Keratinocyte (primary cell): ENCODE measurements around the gene PPP1R16B. TPM values are rescaled to one million over a fixed set of nuclear protein-coding genes. Genes with fewer than 3 reads are reported as not detected.

Source experiments
- DNase-seq: peaks from one replicate; pipeline ENCODE4 v3.0.0-alpha.2; 2011; ENCODE audit warnings: low read depth, missing footprints, low spot score
- FAIRE-seq: peaks from 2 replicates; lab custom pipeline; 2011; peaks lifted over from hg19 to GRCh38; lab: Jason Lieb, UNC
- H2AFZ ChIP-seq: 2 replicates; pipeline ENCODE4 v1.6.0; 2012; ENCODE audit warnings: low read length, control low read depth, inconsistent platforms; ENCODE audit not compliant: control insufficient read depth
- H3K27ac ChIP-seq: 2 replicates; pipeline ENCODE4 v1.5.1; 2011; ENCODE audit warnings: low read length; ENCODE audit not compliant: control insufficient read depth, insufficient read depth
- H3K27me3 ChIP-seq: 3 replicates; pipeline ENCODE4 v1.6.0; 2011; ENCODE audit warnings: low read length; ENCODE audit not compliant: control insufficient read depth, insufficient read depth; ENCODE audit errors: extremely low read depth
- H3K36me3 ChIP-seq, 2 experiments: 2 replicates in 1 of 2; 3 replicates in 1 of 2; pipeline ENCODE4 v1.5.1; 2011; ENCODE audit warnings: low read length in 2 of 2, mild to moderate bottlenecking in 1 of 2; ENCODE audit not compliant: control insufficient read depth in 2 of 2, insufficient read depth in 2 of 2; ENCODE audit errors: extremely low read depth in 1 of 2
- H3K4me1 ChIP-seq: 3 replicates; pipeline ENCODE4 v1.5.1; 2011; ENCODE audit warnings: low read length; ENCODE audit not compliant: control insufficient read depth, insufficient read depth; ENCODE audit errors: extremely low read depth
- H3K4me2 ChIP-seq: 3 replicates; pipeline ENCODE4 v1.6.0; 2011; ENCODE audit warnings: low read depth, low read length; ENCODE audit not compliant: control insufficient read depth, insufficient read depth; ENCODE audit errors: extremely low read depth
- H3K4me3 ChIP-seq, 3 experiments: fragments of 200-600 bp in 1 of 3; sonication (generic) in 1 of 3; 2 replicates in 2 of 3; 3 replicates in 1 of 3; pipeline ENCODE4 v1.5.1; 2011 to 2016; ENCODE audit warnings: low read length in 3 of 3, mild to moderate bottlenecking in 3 of 3, control low read depth in 2 of 3, inconsistent platforms in 1 of 3, low read depth in 1 of 3, mixed read lengths in 1 of 3, mixed run types in 1 of 3, moderate library complexity in 1 of 3; ENCODE audit not compliant: control insufficient read depth in 2 of 3, insufficient read depth in 2 of 3; ENCODE audit errors: extremely low read depth in 1 of 3
- H3K79me2 ChIP-seq: 2 replicates; pipeline ENCODE4 v1.6.0; 2012; ENCODE audit warnings: low read length; ENCODE audit not compliant: control insufficient read depth, insufficient read depth
- H3K9ac ChIP-seq: 3 replicates; pipeline ENCODE4 v1.6.0; 2011; ENCODE audit warnings: low read length; ENCODE audit not compliant: control insufficient read depth, insufficient read depth; ENCODE audit errors: extremely low read depth
- H3K9me1 ChIP-seq: 3 replicates; pipeline ENCODE4 v1.6.0; 2011; ENCODE audit warnings: low read length; ENCODE audit not compliant: control insufficient read depth, insufficient read depth; ENCODE audit errors: extremely low read depth
- H3K9me3 ChIP-seq: 2 replicates; pipeline ENCODE4 v1.5.1; 2012; ENCODE audit warnings: low read depth, low read length; ENCODE audit not compliant: control insufficient read depth
- H4K20me1 ChIP-seq: 3 replicates; pipeline ENCODE4 v1.6.0; 2011; ENCODE audit warnings: low read length; ENCODE audit not compliant: control insufficient read depth, insufficient read depth; ENCODE audit errors: extremely low read depth
- EZH2 ChIP-seq: IDR thresholded peaks from one replicate; pipeline ENCODE4 v1.6.1; 2012; ENCODE audit warnings: inconsistent platforms, mild to moderate bottlenecking, low read length, moderate library complexity
- dilution Hi-C: fragments of 300-500 bp; cut with MboI; formaldehyde crosslinking; loops from one replicate; pipeline ENCODE4 v1.7.0; 2020; ENCODE audit warnings: low sequenced_read_pairs; ENCODE audit not compliant: extremely low pct_ligation_motif_present
- polyA plus RNA-seq, 5 experiments: library from polyadenylated mRNA; depleted of rRNA in 3 of 5; stranded (reverse) in 3 of 5; stranded (forward) in 1 of 5; unstranded in 1 of 5; fragments of >200 nt; gene quantifications; 1 replicate in 1 of 5; 2 replicates in 3 of 5; 3 replicates in 1 of 5; pipeline versions ENCODE4 v1.2.1 to v1.2.3, GENCODE V29; 2011 to 2012; ENCODE audit warnings: missing spikeins in 2 of 5, low read depth in 1 of 5, low replicate concordance in 1 of 5
- TF ChIP-seq, protein P1 (sequence below), 3 experiments: IDR thresholded peaks in 1 of 3; conservative IDR thresholded peaks in 1 of 3; optimal IDR thresholded peaks in 1 of 3; 2 replicates in 2 of 3; 3 replicates in 1 of 3; pipeline versions ENCODE3 to v1.5.1; 2011; ENCODE audit warnings: low read length in 3 of 3, mild to moderate bottlenecking in 3 of 3, moderate library complexity in 2 of 3, control low read depth in 1 of 3, inconsistent platforms in 1 of 3; ENCODE audit not compliant: insufficient read depth in 2 of 3; ENCODE audit errors: extremely low read depth in 1 of 3

Gene PPP1R16B
- polyA plus RNA-seq, 1 donor (not counting 4 experiments of a cell fraction or from before 2014, with no cell fraction given): not detected

DNA sequence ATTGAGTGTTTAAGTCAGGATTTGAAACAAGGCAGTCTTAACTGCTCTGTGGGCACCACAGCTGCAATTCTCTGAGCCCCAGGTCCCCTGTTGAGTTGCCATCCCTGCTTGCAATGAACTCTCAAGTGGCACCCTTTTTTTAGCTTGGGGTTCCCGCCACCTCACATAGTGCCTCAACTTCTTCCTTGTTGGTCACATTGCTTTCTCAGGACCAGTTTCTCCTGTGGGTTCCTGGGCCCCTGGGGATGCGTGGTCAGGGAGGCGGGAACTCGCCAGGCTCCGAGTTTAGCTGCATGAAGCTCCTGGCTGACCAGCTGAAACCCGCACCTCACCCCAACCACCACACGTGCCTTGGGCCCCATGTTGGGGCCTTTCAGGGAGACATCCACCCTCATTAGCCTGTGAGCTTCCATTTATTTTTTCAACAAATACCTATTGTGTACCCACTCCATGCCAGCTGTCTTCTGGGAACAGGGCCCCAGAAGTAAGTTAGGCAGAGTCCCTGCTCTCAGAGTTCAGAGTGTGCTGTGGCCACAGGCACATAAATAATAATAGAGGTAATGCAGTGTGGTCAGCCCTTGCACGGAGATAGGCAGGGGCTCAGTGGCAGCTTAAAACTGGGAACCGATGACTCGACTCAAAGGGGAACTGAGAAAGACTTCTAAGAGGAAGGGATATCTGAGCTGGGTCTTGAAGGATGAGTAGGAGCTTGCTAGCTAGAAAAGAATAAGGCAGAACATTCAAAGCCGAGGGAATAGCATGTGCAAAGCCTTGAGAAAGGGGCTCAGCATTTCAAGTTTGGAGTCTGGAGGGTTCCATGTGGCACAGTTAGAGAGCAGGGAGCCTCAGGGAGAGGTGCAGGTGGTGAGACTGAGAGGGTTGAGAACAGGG, 86.8 kb downstream of the PPP1R16B start:
- Histone ChIP-seq H3K9ac (no peak overlapping the region), H3K36me3 (no peaks in the 10 kb centered on the region), H3K79me2 (no peaks in the 10 kb centered on the region), H2AFZ (no peak overlapping the region), H3K27ac (no peak overlapping the region), H4K20me1 (peaks cover 2% of the 10 kb centered on the region), H3K4me2 (no peak overlapping the region), H3K9me1 (no peaks in the 10 kb centered on the region), H3K4me3 (no peak overlapping the region), H3K4me1 (no peaks in the 10 kb centered on the region), H3K9me3 (no peaks in the 10 kb centered on the region), H3K27me3 (peaks cover 9% of the 10 kb centered on the region)
- FAIRE-seq (no peak), DNase-seq (no peak)
- dilution Hi-C loops: no loop called here
- TF ChIP-seq EZH2: no peak
- TF ChIP-seq, protein P1, sequence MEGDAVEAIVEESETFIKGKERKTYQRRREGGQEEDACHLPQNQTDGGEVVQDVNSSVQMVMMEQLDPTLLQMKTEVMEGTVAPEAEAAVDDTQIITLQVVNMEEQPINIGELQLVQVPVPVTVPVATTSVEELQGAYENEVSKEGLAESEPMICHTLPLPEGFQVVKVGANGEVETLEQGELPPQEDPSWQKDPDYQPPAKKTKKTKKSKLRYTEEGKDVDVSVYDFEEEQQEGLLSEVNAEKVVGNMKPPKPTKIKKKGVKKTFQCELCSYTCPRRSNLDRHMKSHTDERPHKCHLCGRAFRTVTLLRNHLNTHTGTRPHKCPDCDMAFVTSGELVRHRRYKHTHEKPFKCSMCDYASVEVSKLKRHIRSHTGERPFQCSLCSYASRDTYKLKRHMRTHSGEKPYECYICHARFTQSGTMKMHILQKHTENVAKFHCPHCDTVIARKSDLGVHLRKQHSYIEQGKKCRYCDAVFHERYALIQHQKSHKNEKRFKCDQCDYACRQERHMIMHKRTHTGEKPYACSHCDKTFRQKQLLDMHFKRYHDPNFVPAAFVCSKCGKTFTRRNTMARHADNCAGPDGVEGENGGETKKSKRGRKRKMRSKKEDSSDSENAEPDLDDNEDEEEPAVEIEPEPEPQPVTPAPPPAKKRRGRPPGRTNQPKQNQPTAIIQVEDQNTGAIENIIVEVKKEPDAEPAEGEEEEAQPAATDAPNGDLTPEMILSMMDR (optimal IDR thresholded peaks at IDR 0.05 in 1 of 3, IDR thresholded peaks at IDR 0.05 in 1 of 3, conservative IDR thresholded peaks at IDR 0.05 in 1 of 3; ENCODE audit: extremely low read depth in 1 of 3, insufficient read depth in 2 of 3, low read length in 3 of 3): no peak

DNA sequence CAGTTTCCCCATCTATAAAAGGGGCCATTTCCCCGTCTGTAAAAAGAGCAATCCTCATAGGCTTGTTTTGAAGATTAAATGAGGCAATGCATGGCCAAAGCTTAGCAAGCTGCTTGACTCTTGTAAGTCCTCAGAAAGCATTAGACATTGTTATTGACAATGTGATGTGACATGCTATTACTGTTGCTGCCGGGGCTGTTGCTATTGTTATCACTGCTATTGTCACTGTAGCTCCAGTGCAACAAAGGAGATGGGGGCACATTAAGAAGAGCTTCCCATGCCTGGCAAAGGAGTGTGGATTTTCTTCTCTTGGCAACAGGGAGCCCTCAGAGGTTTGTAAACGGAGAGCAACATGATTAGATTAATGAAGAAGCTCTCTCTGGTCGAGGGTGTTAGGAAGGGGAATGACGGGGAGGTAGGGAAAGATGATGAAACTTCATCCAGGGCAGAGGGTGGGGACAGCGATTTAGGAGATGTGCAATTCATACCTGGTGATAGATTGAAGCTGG, 87.6 kb downstream of the PPP1R16B start:
- H3K27me3 ChIP-seq: peaks cover 9% of the 10 kb centered on the region
- no peak overlapping the region for H3K4me3 ChIP-seq
- H4K20me1 ChIP-seq: peaks cover 2% of the 10 kb centered on the region
- H3K9me3 ChIP-seq: no peaks in the 10 kb centered on the region
- H2AFZ ChIP-seq: no peak overlapping the region
- H3K27ac ChIP-seq: no peak overlapping the region
- H3K36me3 ChIP-seq: no peaks in the 10 kb centered on the region
- H3K9ac ChIP-seq: no peak overlapping the region
- no peak overlapping the region for H3K4me2 ChIP-seq
- dilution Hi-C loops: no loop called here
- H3K4me1 ChIP-seq: no peaks in the 10 kb centered on the region
- FAIRE-seq (no peak), DNase-seq (no peak)
- H3K9me1 ChIP-seq: no peaks in the 10 kb centered on the region
- no peak for TF ChIP-seq EZH2
- TF ChIP-seq, protein P1 (optimal IDR thresholded peaks at IDR 0.05 in 1 of 3, IDR thresholded peaks at IDR 0.05 in 1 of 3, conservative IDR thresholded peaks at IDR 0.05 in 1 of 3; ENCODE audit: extremely low read depth in 1 of 3, insufficient read depth in 2 of 3, low read length in 3 of 3): no peak
- H3K79me2 ChIP-seq: no peaks in the 10 kb centered on the region
